Measurements from ENCODE around the gene ESYT3.

DNA sequence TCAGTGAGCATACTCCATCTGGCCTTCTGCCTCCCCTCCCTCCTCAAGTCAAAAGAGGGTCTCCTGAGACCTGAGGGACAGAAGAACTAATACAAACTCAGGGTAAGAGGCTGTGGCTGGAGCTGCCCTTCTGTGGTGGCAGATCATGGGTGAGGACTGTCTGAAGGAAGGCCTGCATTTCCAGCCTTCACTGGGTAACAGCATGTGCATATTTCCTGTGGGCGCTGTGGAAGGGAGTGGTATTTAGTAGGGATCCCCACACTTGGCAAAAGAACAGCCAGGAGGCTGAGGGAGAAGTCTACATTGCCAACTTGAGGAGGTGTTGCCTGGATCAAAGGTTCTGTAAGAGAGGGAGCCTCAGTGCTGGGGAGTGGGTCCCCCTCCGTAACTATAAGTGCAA is 10.1 kb upstream of the ESYT3 start:
- TF ChIP-seq, protein P1, sequence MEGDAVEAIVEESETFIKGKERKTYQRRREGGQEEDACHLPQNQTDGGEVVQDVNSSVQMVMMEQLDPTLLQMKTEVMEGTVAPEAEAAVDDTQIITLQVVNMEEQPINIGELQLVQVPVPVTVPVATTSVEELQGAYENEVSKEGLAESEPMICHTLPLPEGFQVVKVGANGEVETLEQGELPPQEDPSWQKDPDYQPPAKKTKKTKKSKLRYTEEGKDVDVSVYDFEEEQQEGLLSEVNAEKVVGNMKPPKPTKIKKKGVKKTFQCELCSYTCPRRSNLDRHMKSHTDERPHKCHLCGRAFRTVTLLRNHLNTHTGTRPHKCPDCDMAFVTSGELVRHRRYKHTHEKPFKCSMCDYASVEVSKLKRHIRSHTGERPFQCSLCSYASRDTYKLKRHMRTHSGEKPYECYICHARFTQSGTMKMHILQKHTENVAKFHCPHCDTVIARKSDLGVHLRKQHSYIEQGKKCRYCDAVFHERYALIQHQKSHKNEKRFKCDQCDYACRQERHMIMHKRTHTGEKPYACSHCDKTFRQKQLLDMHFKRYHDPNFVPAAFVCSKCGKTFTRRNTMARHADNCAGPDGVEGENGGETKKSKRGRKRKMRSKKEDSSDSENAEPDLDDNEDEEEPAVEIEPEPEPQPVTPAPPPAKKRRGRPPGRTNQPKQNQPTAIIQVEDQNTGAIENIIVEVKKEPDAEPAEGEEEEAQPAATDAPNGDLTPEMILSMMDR (conservative IDR thresholded peaks at IDR 0.05; ENCODE audit: low read length): no peak
- TF ChIP-seq EZH2phosphoT487 (IDR thresholded peaks at IDR 0.05; ENCODE audit: borderline replicate concordance, low read depth, low read length): no peak

All from OCI-LY7 (cell line).